Measurements from ENCODE around the gene RHBDF2. TPM values are rescaled to one million over a fixed set of nuclear protein-coding genes. Genes with fewer than 3 reads are reported as not detected.
A peak's percentile ranks its signal among the peaks of the same experiment; 100 is the strongest.

The RHBDF2 gene
- total RNA-seq, 1 experiment from 2014 or later = 52.3 TPM

DNA sequence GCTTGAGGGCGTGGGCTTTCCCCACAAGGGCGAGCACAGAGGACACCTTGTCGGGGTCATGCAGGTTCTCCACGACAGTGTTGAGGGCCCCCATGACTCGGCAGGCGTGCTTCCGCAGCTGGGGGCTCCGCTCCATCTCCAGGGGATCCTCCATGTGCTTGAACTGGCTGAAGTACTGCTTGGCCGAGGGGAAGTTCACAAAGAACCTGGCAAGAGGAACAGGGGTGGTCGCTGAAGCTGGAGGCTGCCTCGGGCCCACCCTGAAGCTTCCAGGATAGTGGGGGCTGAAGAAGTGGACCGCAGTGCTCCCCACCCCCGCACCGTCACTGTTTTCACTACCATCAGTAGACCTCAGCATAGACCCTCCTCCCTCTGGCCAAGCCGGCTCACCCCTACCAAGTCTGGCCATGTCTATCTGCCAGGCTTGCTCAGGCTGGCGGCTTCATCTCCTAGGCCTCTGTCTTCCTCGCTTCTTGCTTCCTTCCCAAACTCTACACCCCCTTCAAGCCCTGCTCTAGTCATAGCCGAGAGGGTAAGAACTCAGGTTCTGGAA lies 30.3 kb upstream of the RHBDF2 start:
- Histone ChIP-seq H3K9me3 (ENCODE audit: low read length) (no peaks in the 10 kb centered on the region), H3K9me2 (replicated peaks; ENCODE audit: low read length) (no peaks in the 10 kb centered on the region), H3F3A (ENCODE audit: low read length, unreplicated experiment) (no peaks in the 10 kb centered on the region), H3K27me3 (ENCODE audit: low read length) (no peaks in the 10 kb centered on the region), H3K4me1 (ENCODE audit: insufficient read depth, low read length) (peaks cover 37% of the 10 kb centered on the region), H3K79me2 (ENCODE audit: low read length) (no peaks in the 10 kb centered on the region), H2AFZ (ENCODE audit: low read length) (no peak overlapping the region), H4K20me1 (ENCODE audit: low read length) (no peaks in the 10 kb centered on the region), H3K4me3 (ENCODE audit: low read length) (no peak overlapping the region), H3K9ac (ENCODE audit: low read length) (no peak overlapping the region), H3K36me3 (ENCODE audit: low read depth, low read length) (no peaks in the 10 kb centered on the region), H3K4me2 (ENCODE audit: low read length) (no peak overlapping the region), H3K27ac (ENCODE audit: low read length) (no peak overlapping the region)
- CTCF ChIA-PET = no interaction called here
- POLR2A ChIA-PET (ENCODE audit: unreplicated experiment) = interaction anchor here (0.6 kb wide), 1 partner anchor 53 kb away, joined by 7 read pairs; no protein-coding TSS in a partner anchor
- TF ChIP-seq CTCF (conservative IDR thresholded peaks at IDR 0.05; ENCODE audit: low read depth, low read length) (no peak), EZH2 (IDR thresholded peaks at IDR 0.05; ENCODE audit: low read length, unreplicated experiment) (no peak), EZH2phosphoT487 (IDR thresholded peaks at IDR 0.05; ENCODE audit: borderline replicate concordance, low read length) (no peak)
- intact Hi-C loops (cut with micrococcal nuclease) = no loop called here
- no TSS peak for BruUV-seq (replicated peaks)
- DNase-seq (no peak), ATAC-seq (no peak)

GRCh38 chr17:76530811-76531485 lies 29.7 kb upstream of the RHBDF2 start:
- no peaks in the 10 kb centered on the region for H3K9me3 ChIP-seq (ENCODE audit: low read length)
- peak overlapping the region; percentile 71 for H3K27ac ChIP-seq (ENCODE audit: low read length)
- H3F3A ChIP-seq (ENCODE audit: low read length, unreplicated experiment) = no peaks in the 10 kb centered on the region
- ChIA-PET CTCF (no interaction called here), POLR2A (ENCODE audit: unreplicated experiment) (no interaction called here)
- H3K4me2 ChIP-seq (ENCODE audit: low read length) = no peak overlapping the region
- H2AFZ ChIP-seq (ENCODE audit: low read length) = no peak overlapping the region; the same call in 1 of the 2 replicates
- BruUV-seq (replicated peaks) = no TSS peak
- no peaks in the 10 kb centered on the region for H3K9me2 ChIP-seq (replicated peaks; ENCODE audit: low read length)
- no peaks in the 10 kb centered on the region for H3K27me3 ChIP-seq (ENCODE audit: low read length)
- DNase-seq (no peak), ATAC-seq (no peak)
- 0 out of 2 replicates have a peak overlapping the region, but pooled peaks have one; percentile 55 for H3K9ac ChIP-seq (ENCODE audit: low read length)
- H4K20me1 ChIP-seq (ENCODE audit: low read length) = no peaks in the 10 kb centered on the region
- no peak overlapping the region for H3K4me3 ChIP-seq (ENCODE audit: low read length)
- no peaks in the 10 kb centered on the region for H3K36me3 ChIP-seq (ENCODE audit: low read depth, low read length)
- TF ChIP-seq CTCF (conservative IDR thresholded peaks at IDR 0.05; ENCODE audit: low read depth, low read length) (no peak), EZH2phosphoT487 (IDR thresholded peaks at IDR 0.05; ENCODE audit: borderline replicate concordance, low read length) (no peak), EZH2 (IDR thresholded peaks at IDR 0.05; ENCODE audit: low read length, unreplicated experiment) (no peak)
- H3K79me2 ChIP-seq (ENCODE audit: low read length) = no peaks in the 10 kb centered on the region
- H3K4me1 ChIP-seq (ENCODE audit: insufficient read depth, low read length) = peaks cover 37% of the 10 kb centered on the region
- intact Hi-C loops (cut with micrococcal nuclease) = no loop called here
